ENCODE measurements around the gene IGF1R. TPM values are rescaled to one million over a fixed set of nuclear protein-coding genes. Genes with fewer than 3 reads are reported as not detected.

Gene IGF1R
- total RNA-seq, 1 donor from 2014 or later, result 97.7 TPM

- H3K4me1 ChIP-seq, result peaks cover 51% of the 10 kb centered on the region
- no peaks in the 10 kb centered on the region for H3K27me3 ChIP-seq
- TF ChIP-seq CTCF (IDR thresholded peaks at IDR 0.05) (no peak), POLR2AphosphoS5 (IDR thresholded peaks at IDR 0.05; ENCODE audit: insufficient read depth in 1 of 2, low read depth in 1 of 2) (no peak), POLR2A (IDR thresholded peaks at IDR 0.05) (no peak)
- no peak overlapping the region for H3K4me3 ChIP-seq
- H3K36me3 ChIP-seq, result no peaks in the 10 kb centered on the region
- intact Hi-C loops (cut with DNase I), result no loop called here
- no peak for DNase-seq (ENCODE audit: extremely low spot score in 2 of 2)
- H3K27ac ChIP-seq, result no peak overlapping the region
- no peaks in the 10 kb centered on the region for H3K9me3 ChIP-seq
These were observed 96.2 kb downstream of the IGF1R start for GRCh38 chr15:98744506-98744905.

- TF ChIP-seq POLR2AphosphoS5 (IDR thresholded peaks at IDR 0.05; ENCODE audit: insufficient read depth in 1 of 2, low read depth in 1 of 2), result no peak
- TF ChIP-seq POLR2A (IDR thresholded peaks at IDR 0.05), result no peak
- TF ChIP-seq CTCF (IDR thresholded peaks at IDR 0.05), result no peak
- Histone ChIP-seq H3K4me1 (peaks cover 55% of the 10 kb centered on the region), H3K36me3 (no peaks in the 10 kb centered on the region), H3K4me3 (no peak overlapping the region), H3K27me3 (no peaks in the 10 kb centered on the region), H3K9me3 (no peaks in the 10 kb centered on the region), H3K27ac (no peak overlapping the region)
- DNase-seq (ENCODE audit: extremely low spot score in 2 of 2), result no peak
- intact Hi-C loops (cut with DNase I), result no loop called here
These were observed 96.8 kb downstream of the IGF1R start for GRCh38 chr15:98745179-98745578.

- no peaks in the 10 kb centered on the region for H3K36me3 ChIP-seq
- peaks cover 60% of the 10 kb centered on the region for H3K4me1 ChIP-seq
- H3K4me3 ChIP-seq, result no peak overlapping the region
- no peaks in the 10 kb centered on the region for H3K9me3 ChIP-seq
- no peaks in the 10 kb centered on the region for H3K27me3 ChIP-seq
- no peak for DNase-seq (ENCODE audit: extremely low spot score in 2 of 2)
- TF ChIP-seq CTCF (IDR thresholded peaks at IDR 0.05) (no peak), POLR2A (IDR thresholded peaks at IDR 0.05) (no peak), POLR2AphosphoS5 (IDR thresholded peaks at IDR 0.05; ENCODE audit: insufficient read depth in 1 of 2, low read depth in 1 of 2) (no peak)
- H3K27ac ChIP-seq, result no peak overlapping the region
- intact Hi-C loops (cut with DNase I), result no loop called here
These were observed 97.5 kb downstream of the IGF1R start for GRCh38 chr15:98745650-98746374.

- Histone ChIP-seq H3K36me3 (no peaks in the 10 kb centered on the region), H3K4me3 (no peak overlapping the region), H3K27me3 (no peaks in the 10 kb centered on the region), H3K9me3 (no peaks in the 10 kb centered on the region), H3K27ac (no peak overlapping the region), H3K4me1 (peaks cover 68% of the 10 kb centered on the region)
- no peak for DNase-seq (ENCODE audit: extremely low spot score in 2 of 2)
- no peak for TF ChIP-seq POLR2A (IDR thresholded peaks at IDR 0.05)
- no peak for TF ChIP-seq POLR2AphosphoS5 (IDR thresholded peaks at IDR 0.05; ENCODE audit: insufficient read depth in 1 of 2, low read depth in 1 of 2)
- no peak for TF ChIP-seq CTCF (IDR thresholded peaks at IDR 0.05)
- intact Hi-C loops (cut with DNase I), result no loop called here
These were observed 98.2 kb downstream of the IGF1R start for GRCh38 chr15:98746375-98747155.

GRCh38 chr15:98751767-98752166 lies 103.4 kb downstream of the IGF1R start:
- intact Hi-C loops (cut with DNase I), result no loop called here
- no peaks in the 10 kb centered on the region for H3K9me3 ChIP-seq
- no peaks in the 10 kb centered on the region for H3K27me3 ChIP-seq
- no peak overlapping the region for H3K4me3 ChIP-seq
- no peak overlapping the region for H3K27ac ChIP-seq
- DNase-seq (ENCODE audit: extremely low spot score in 2 of 2), result no peak
- no peaks in the 10 kb centered on the region for H3K36me3 ChIP-seq
- H3K4me1 ChIP-seq, result peaks cover 60% of the 10 kb centered on the region
- TF ChIP-seq POLR2AphosphoS5 (IDR thresholded peaks at IDR 0.05; ENCODE audit: insufficient read depth in 1 of 2, low read depth in 1 of 2), result no peak
- TF ChIP-seq POLR2A (IDR thresholded peaks at IDR 0.05), result no peak
- no peak for TF ChIP-seq CTCF (IDR thresholded peaks at IDR 0.05)
